ENCODE results near the gene NXNL2.

NXNL2 gene

DNA sequence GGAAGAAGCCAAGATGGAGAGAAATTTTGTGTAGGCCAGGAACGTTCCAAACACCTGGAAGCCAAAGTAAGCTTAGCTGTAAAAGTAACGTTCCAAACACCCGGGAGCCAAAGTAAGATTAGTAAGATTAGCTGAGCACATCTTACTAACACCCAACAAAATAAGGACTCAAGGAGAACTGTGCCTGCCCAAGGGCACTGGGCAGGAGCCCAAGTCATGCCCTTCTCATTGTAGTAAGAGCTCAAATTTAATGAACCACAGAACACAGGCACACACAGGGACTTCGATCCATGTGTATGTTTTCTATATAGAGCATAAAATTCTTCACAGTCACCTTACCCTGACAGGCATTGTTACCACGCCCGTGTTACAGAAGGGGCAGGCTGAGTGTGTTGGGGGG lies 36.1 kb upstream of the NXNL2 start (continued):
- TF ChIP-seq, protein P1, sequence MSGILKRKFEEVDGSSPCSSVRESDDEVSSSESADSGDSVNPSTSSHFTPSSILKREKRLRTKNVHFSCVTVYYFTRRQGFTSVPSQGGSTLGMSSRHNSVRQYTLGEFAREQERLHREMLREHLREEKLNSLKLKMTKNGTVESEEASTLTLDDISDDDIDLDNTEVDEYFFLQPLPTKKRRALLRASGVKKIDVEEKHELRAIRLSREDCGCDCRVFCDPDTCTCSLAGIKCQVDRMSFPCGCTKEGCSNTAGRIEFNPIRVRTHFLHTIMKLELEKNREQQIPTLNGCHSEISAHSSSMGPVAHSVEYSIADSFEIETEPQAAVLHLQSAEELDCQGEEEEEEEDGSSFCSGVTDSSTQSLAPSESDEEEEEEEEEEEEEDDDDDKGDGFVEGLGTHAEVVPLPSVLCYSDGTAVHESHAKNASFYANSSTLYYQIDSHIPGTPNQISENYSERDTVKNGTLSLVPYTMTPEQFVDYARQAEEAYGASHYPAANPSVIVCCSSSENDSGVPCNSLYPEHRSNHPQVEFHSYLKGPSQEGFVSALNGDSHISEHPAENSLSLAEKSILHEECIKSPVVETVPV (CRISPR knock-in tag; IDR thresholded peaks at IDR 0.05): no peak
- no peak for TF ChIP-seq TCF4 (CRISPR knock-in tag; IDR thresholded peaks at IDR 0.05; ENCODE audit: borderline replicate concordance)
- no peak for TF ChIP-seq ESRRG (CRISPR knock-in tag; IDR thresholded peaks at IDR 0.05)
- TF ChIP-seq ZNF8 (CRISPR knock-in tag; IDR thresholded peaks at IDR 0.05): no peak
- TF ChIP-seq ISL1 (CRISPR knock-in tag; IDR thresholded peaks at IDR 0.05): no peak

DNA sequence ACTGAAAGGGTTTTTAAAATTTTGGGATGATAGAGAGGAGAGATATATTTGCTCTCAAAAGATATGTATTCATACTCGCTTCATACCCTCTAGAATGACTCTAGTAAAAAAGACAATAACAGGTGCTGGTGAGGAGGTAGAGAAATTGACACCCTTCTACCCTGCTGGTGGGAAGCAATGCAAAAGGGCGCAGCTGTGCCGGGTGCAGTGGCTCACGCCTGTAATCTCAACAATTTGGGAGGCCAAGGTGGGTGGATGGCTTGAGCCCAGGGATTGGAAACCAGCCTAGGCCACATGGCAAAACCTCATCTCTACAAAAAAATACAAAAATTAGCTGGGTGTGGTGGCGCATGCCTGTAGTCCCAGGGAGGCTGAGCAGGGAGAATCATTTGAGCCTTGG lies 33.9 kb upstream of the NXNL2 start:
- TF ChIP-seq, protein P2, sequence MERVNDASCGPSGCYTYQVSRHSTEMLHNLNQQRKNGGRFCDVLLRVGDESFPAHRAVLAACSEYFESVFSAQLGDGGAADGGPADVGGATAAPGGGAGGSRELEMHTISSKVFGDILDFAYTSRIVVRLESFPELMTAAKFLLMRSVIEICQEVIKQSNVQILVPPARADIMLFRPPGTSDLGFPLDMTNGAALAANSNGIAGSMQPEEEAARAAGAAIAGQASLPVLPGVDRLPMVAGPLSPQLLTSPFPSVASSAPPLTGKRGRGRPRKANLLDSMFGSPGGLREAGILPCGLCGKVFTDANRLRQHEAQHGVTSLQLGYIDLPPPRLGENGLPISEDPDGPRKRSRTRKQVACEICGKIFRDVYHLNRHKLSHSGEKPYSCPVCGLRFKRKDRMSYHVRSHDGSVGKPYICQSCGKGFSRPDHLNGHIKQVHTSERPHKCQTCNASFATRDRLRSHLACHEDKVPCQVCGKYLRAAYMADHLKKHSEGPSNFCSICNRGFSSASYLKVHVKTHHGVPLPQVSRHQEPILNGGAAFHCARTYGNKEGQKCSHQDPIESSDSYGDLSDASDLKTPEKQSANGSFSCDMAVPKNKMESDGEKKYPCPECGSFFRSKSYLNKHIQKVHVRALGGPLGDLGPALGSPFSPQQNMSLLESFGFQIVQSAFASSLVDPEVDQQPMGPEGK (CRISPR knock-in tag; IDR thresholded peaks at IDR 0.05; ENCODE audit: borderline replicate concordance): no peak
- TF ChIP-seq, protein P3, sequence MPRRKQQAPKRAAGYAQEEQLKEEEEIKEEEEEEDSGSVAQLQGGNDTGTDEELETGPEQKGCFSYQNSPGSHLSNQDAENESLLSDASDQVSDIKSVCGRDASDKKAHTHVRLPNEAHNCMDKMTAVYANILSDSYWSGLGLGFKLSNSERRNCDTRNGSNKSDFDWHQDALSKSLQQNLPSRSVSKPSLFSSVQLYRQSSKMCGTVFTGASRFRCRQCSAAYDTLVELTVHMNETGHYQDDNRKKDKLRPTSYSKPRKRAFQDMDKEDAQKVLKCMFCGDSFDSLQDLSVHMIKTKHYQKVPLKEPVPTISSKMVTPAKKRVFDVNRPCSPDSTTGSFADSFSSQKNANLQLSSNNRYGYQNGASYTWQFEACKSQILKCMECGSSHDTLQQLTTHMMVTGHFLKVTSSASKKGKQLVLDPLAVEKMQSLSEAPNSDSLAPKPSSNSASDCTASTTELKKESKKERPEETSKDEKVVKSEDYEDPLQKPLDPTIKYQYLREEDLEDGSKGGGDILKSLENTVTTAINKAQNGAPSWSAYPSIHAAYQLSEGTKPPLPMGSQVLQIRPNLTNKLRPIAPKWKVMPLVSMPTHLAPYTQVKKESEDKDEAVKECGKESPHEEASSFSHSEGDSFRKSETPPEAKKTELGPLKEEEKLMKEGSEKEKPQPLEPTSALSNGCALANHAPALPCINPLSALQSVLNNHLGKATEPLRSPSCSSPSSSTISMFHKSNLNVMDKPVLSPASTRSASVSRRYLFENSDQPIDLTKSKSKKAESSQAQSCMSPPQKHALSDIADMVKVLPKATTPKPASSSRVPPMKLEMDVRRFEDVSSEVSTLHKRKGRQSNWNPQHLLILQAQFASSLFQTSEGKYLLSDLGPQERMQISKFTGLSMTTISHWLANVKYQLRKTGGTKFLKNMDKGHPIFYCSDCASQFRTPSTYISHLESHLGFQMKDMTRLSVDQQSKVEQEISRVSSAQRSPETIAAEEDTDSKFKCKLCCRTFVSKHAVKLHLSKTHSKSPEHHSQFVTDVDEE (CRISPR knock-in tag; IDR thresholded peaks at IDR 0.05): no peak
- TF ChIP-seq ZNF8 (CRISPR knock-in tag; IDR thresholded peaks at IDR 0.05) (no peak), ARNTL (CRISPR knock-in tag; IDR thresholded peaks at IDR 0.05; ENCODE audit: borderline replicate concordance, low read depth) (no peak), ZNF70 (CRISPR knock-in tag; IDR thresholded peaks at IDR 0.05) (no peak), CSDC2 (CRISPR knock-in tag; IDR thresholded peaks at IDR 0.05) (no peak), GLIS3 (CRISPR knock-in tag; IDR thresholded peaks at IDR 0.05) (no peak), BACH2 (CRISPR knock-in tag; IDR thresholded peaks at IDR 0.05; ENCODE audit: borderline replicate concordance) (no peak)
- TF ChIP-seq, protein P1 (CRISPR knock-in tag; IDR thresholded peaks at IDR 0.05): no peak
- TF ChIP-seq, protein P4, sequence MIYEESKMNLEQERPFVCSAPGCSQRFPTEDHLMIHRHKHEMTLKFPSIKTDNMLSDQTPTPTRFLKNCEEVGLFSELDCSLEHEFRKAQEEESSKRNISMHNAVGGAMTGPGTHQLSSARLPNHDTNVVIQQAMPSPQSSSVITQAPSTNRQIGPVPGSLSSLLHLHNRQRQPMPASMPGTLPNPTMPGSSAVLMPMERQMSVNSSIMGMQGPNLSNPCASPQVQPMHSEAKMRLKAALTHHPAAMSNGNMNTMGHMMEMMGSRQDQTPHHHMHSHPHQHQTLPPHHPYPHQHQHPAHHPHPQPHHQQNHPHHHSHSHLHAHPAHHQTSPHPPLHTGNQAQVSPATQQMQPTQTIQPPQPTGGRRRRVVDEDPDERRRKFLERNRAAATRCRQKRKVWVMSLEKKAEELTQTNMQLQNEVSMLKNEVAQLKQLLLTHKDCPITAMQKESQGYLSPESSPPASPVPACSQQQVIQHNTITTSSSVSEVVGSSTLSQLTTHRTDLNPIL (CRISPR knock-in tag; IDR thresholded peaks at IDR 0.05; ENCODE audit: low read depth): no peak
- TF ChIP-seq, protein P5, sequence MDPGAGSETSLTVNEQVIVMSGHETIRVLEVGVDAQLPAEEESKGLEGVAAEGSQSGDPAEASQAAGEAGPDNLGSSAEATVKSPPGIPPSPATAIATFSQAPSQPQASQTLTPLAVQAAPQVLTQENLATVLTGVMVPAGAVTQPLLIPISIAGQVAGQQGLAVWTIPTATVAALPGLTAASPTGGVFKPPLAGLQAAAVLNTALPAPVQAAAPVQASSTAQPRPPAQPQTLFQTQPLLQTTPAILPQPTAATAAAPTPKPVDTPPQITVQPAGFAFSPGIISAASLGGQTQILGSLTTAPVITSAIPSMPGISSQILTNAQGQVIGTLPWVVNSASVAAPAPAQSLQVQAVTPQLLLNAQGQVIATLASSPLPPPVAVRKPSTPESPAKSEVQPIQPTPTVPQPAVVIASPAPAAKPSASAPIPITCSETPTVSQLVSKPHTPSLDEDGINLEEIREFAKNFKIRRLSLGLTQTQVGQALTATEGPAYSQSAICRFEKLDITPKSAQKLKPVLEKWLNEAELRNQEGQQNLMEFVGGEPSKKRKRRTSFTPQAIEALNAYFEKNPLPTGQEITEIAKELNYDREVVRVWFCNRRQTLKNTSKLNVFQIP (CRISPR knock-in tag; IDR thresholded peaks at IDR 0.05; ENCODE audit: borderline replicate concordance, low read depth): no peak

DNA sequence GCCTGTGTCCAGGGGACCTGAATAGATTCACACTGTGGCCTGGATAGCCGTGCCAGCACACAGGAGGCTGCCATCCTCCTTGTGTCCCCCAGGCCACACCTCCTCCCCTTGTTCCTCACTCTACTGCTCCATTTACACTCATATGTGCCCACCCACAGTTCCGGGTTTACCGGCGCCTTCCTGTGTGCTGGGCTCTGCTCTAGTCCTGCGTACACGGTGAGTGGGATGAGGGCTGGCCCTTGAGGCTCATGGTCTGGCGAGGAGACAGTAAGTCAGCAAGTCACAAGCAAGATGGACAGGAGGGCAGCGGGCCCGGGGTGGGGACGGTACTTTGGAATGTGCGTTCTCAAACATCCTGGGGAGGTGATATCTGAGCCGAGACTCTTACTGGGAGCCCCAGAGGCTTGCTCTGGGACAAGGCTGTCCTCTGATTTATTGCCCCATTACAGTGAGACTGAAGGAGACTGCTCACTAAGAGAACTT lies 32.4 kb upstream of the NXNL2 start:
- no peak; the same call in 2 of the 3 replicates for ATAC-seq
- TF ChIP-seq SNAI2 (CRISPR knock-in tag; IDR thresholded peaks at IDR 0.05) (no peak), CSDC2 (CRISPR knock-in tag; IDR thresholded peaks at IDR 0.05) (no peak), ZC3H10 (CRISPR knock-in tag; IDR thresholded peaks at IDR 0.05) (no peak), OSR1 (CRISPR knock-in tag; IDR thresholded peaks at IDR 0.05) (no peak), ARNTL (CRISPR knock-in tag; IDR thresholded peaks at IDR 0.05; ENCODE audit: borderline replicate concordance, low read depth) (no peak), ZFP30 (CRISPR knock-in tag; IDR thresholded peaks at IDR 0.05) (no peak), ZNF8 (CRISPR knock-in tag; IDR thresholded peaks at IDR 0.05) (no peak), RARB (CRISPR knock-in tag; IDR thresholded peaks at IDR 0.05) (no peak), BACH2 (CRISPR knock-in tag; IDR thresholded peaks at IDR 0.05; ENCODE audit: borderline replicate concordance) (no peak), GLIS3 (CRISPR knock-in tag; IDR thresholded peaks at IDR 0.05) (no peak), ISL1 (CRISPR knock-in tag; IDR thresholded peaks at IDR 0.05) (no peak)
- TF ChIP-seq, protein P1 (CRISPR knock-in tag; IDR thresholded peaks at IDR 0.05): no peak

More for the DNA sequence above, 33.9 kb upstream of the NXNL2 start:
- ATAC-seq: no peak
